NCI-H82 (cell line): ENCODE results near the gene COG7.
"Not testable (repeated sequence)": the region's sequence is repeated elsewhere in the genome, so short reads cannot be mapped to it uniquely, and the experiment has no call there.

Experiments used
- DNase-seq: peaks from one replicate; lab custom pipeline; 2025; lab: John Stamatoyannopoulos, UW

COG7 gene

GRCh38 chr16:23384878-23385277 is 68.1 kb downstream of the COG7 start:
- no peak for DNase-seq

GRCh38 chr16:23383881-23384280 is 69.1 kb downstream of the COG7 start:
- DNase-seq, result no peak

- no peak for DNase-seq
Observed at GRCh38 chr16:23382279-23382678, 70.7 kb downstream of the COG7 start.

- not testable (repeated sequence) for DNase-seq
Observed at GRCh38 chr16:23381702-23382101, 71.3 kb downstream of the COG7 start.

- no peak for DNase-seq
Observed at GRCh38 chr16:23380501-23380951, 72.5 kb downstream of the COG7 start.

GRCh38 chr16:23379707-23380106 is 73.3 kb downstream of the COG7 start:
- no peak for DNase-seq

- DNase-seq, result no peak
Observed at GRCh38 chr16:23378921-23379320, 74.1 kb downstream of the COG7 start.

- no peak for DNase-seq
Observed at GRCh38 chr16:23378256-23378655, 74.7 kb downstream of the COG7 start.

GRCh38 chr16:23377071-23377931 is 75.7 kb downstream of the COG7 start:
- no peak for DNase-seq

GRCh38 chr16:23375643-23376042 is 77.3 kb downstream of the COG7 start:
- DNase-seq, result no peak

- DNase-seq, result no peak
Observed at GRCh38 chr16:23374721-23375510, 78.1 kb downstream of the COG7 start.

GRCh38 chr16:23373436-23374219 is 79.4 kb downstream of the COG7 start:
- no peak for DNase-seq

- DNase-seq, result no peak
Observed at GRCh38 chr16:23371368-23371767, 81.6 kb downstream of the COG7 start.

- no peak for DNase-seq
Observed at GRCh38 chr16:23369416-23369815, 83.6 kb downstream of the COG7 start.

GRCh38 chr16:23368469-23368868 is 84.5 kb downstream of the COG7 start:
- no peak for DNase-seq

- no peak for DNase-seq
Observed at GRCh38 chr16:23367988-23368387, 85.0 kb downstream of the COG7 start.

- no peak for DNase-seq
Observed at GRCh38 chr16:23367564-23367963, 85.4 kb downstream of the COG7 start.

GRCh38 chr16:23366341-23366740 is 86.6 kb downstream of the COG7 start:
- not testable (repeated sequence) for DNase-seq

- DNase-seq, result no peak
Observed at GRCh38 chr16:23365602-23366240, 87.3 kb downstream of the COG7 start.

- no peak for DNase-seq
Observed at GRCh38 chr16:23362460-23363317, 90.3 kb downstream of the COG7 start.
